IPS-18c (cell line): ENCODE measurements around the gene CLASRP.

Experiments
- H3K4me3 ChIP-seq: 2 replicates; pipeline ENCODE4 v1.7.0; 2013; ENCODE audit warnings: low read depth, mild to moderate bottlenecking, low read length, moderate library complexity; ENCODE audit not compliant: insufficient read depth
- H3K9me3 ChIP-seq: one replicate; pipeline ENCODE4 v1.6.1; 2013; ENCODE audit warnings: mild to moderate bottlenecking, low read length, moderate library complexity; ENCODE audit not compliant: control insufficient read depth, insufficient read depth

The CLASRP gene

GRCh38 chr19:45049073-45049736 is 10.4 kb downstream of the CLASRP start:
- Histone ChIP-seq H3K4me3 (no peak overlapping the region), H3K9me3 (no peaks in the 10 kb centered on the region)

DNA sequence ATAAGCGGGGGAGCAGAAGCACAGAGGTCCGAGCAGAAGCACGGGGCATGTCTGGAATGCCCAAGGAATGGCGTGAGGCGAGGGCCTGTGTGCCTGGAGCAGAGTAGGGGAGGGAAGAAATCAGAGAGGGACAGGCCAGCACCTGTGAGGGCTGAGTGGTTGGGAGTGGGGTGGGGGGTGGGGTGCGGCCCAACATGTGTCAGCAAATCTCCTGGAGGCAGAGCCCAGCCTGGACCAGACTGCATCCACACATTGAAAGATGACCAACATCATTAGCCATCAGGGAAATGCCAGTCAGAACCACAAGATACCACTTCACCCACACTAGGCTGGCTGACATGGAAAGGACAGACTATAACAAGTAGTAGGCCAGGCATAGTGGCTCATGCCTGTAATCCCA is 11.2 kb downstream of the CLASRP start:
- Histone ChIP-seq H3K4me3 (no peak overlapping the region), H3K9me3 (no peaks in the 10 kb centered on the region)

- no peaks in the 10 kb centered on the region for H3K9me3 ChIP-seq
- H3K4me3 ChIP-seq: no peak overlapping the region
Measured at GRCh38 chr19:45051929-45052579, 13.2 kb downstream of the CLASRP start.

DNA sequence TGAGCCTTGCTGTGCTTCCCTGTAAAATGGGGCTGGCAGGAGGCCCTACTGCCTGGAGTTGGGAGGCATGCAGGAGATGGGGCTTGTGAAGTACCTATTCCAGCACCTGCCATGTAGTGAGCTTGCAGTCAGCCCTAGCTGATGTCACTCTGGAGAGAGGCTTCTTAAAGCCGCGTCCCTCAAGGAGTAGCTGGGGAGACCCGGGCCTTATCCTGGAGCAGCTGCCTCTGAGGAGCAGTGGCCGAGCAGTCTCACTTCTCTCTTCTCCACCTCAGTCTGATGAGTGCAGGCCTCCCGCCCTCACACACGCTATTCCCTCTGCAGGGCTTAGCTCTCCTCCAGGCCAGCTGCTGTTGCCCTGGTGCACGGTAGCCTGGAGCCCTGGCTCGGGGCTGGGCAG is 18.0 kb downstream of the CLASRP start:
- H3K9me3 ChIP-seq: no peaks in the 10 kb centered on the region
- no peak overlapping the region for H3K4me3 ChIP-seq

GRCh38 chr19:45057444-45057843 is 18.6 kb downstream of the CLASRP start:
- Histone ChIP-seq H3K9me3 (no peaks in the 10 kb centered on the region), H3K4me3 (no peak overlapping the region)

GRCh38 chr19:45058622-45059159 is 19.8 kb downstream of the CLASRP start:
- Histone ChIP-seq H3K4me3 (no peak overlapping the region), H3K9me3 (no peaks in the 10 kb centered on the region)

DNA sequence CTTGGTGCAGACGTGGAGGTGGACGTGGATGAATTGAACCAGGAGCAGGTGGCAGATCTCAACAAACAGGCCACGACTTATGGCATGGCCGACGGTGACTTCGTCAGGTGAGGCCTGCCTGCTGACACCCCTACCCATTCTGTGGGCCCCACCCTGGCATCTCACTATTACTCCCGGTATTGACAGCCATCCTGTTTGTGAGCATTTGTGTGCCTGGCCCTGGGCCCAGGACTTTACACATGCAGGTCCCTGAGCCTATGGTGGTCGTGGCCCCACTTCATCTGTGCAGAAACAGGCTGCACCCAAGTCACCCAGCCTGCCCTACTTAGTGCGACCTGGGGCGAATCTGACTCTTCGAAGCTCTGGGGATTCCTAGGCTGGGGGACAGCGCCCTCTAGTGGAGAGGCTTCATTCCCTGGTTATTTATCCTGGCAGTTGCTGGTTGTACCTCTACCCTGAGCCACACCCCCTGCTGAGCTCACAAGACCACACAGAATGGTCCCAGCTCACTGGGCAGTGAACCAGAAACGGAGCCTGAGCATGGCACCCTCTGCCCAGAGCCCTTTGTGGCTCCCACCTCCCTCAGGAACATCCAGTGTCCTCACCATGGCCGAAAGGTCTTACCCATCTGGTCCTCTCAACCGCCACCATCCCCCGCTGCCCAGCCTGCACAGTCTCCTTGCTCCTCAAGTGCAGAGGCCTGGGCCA is 20.6 kb downstream of the CLASRP start:
- Histone ChIP-seq H3K4me3 (no peak overlapping the region), H3K9me3 (no peaks in the 10 kb centered on the region)

DNA sequence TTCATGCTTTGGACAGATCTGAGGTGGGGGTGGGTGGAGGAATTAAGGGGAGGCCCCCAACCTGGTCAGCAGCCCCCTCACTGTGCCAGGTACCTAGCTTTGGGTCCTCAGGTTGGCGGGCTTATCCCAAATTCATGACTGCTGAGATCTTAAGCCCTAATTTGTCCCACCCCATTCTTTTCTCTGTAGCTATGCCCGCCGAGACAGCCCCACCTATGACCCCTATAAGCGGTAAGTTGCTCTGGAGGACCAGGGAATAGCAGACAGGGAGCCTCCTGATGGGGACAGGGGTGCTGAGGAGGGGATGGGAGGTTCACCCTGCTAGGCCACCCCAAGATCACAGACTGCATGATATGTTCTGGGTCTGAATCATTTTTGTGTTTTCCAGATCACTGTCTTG is 23.1 kb downstream of the CLASRP start:
- Histone ChIP-seq H3K9me3 (no peaks in the 10 kb centered on the region), H3K4me3 (no peak overlapping the region)

- no peak overlapping the region for H3K4me3 ChIP-seq
Measured at GRCh38 chr19:45063851-45064801, 25.3 kb downstream of the CLASRP start.

GRCh38 chr19:45066921-45067661 is 28.2 kb downstream of the CLASRP start:
- Histone ChIP-seq H3K9me3 (no peaks in the 10 kb centered on the region), H3K4me3 (no peak overlapping the region)

More at GRCh38 chr19:45063851-45064801, 25.3 kb downstream of the CLASRP start:
- no peaks in the 10 kb centered on the region for H3K9me3 ChIP-seq

GRCh38 chr19:45068041-45068440 is 29.2 kb downstream of the CLASRP start:
- Histone ChIP-seq H3K4me3 (no peak overlapping the region), H3K9me3 (no peaks in the 10 kb centered on the region)

GRCh38 chr19:45069056-45069455 is 30.2 kb downstream of the CLASRP start:
- no peak overlapping the region for H3K4me3 ChIP-seq
- no peaks in the 10 kb centered on the region for H3K9me3 ChIP-seq

GRCh38 chr19:45070214-45070613 is 31.4 kb downstream of the CLASRP start:
- Histone ChIP-seq H3K9me3 (no peaks in the 10 kb centered on the region), H3K4me3 (no peak overlapping the region)

- H3K9me3 ChIP-seq: no peaks in the 10 kb centered on the region
- no peak overlapping the region for H3K4me3 ChIP-seq
Measured at GRCh38 chr19:45070861-45071544, 32.2 kb downstream of the CLASRP start.

DNA sequence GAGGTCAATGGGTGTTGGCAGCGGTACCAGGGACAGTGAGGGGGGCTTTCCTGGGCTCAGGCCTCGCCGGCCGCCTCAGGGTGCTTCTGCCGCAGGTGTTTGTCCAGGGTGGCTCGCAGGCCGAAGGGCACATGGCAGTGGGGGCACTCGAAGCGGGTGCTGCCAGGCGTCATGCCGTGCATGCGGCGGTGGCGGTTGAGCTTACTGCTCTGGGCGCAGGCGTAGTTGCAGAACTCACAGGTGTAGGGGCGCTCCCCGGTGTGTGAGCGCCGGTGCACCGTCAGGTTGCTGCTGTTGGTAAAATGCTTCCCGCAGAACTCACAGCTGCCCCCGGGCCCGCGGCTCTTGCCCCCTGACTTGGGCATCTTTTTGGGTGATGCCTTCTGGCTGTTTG is 32.7 kb downstream of the CLASRP start:
- no peaks in the 10 kb centered on the region for H3K9me3 ChIP-seq
- H3K4me3 ChIP-seq: no peak overlapping the region
